ENCODE data around the gene PTPRK. TPM values are rescaled to one million over a fixed set of nuclear protein-coding genes. Genes with fewer than 3 reads are reported as not detected.

Gene PTPRK
- total RNA-seq, 1 experiment from 2014 or later, result 34.2 TPM

DNA sequence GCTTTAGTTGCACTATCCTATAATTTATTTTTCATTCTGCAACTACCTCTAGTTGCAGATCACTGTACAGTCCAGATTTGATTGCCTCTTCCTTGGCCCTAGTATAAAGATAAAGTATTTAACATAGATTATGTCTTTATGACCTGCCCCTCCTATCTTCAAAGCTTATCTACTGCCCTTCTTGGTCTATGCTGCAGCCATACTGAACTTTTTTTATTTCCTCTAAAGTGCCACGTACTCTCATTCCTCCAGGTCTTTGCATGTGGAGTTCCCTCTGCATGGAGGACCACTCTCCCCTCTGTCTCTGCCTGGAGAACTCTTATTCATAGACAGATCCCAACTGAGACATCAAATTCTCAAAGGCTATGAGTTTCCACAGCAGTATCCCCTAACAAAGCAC, 168.0 kb downstream of the PTPRK start:
- H3K79me2 ChIP-seq (ENCODE audit: insufficient read depth, low read length), result no peaks in the 10 kb centered on the region
- no peaks in the 10 kb centered on the region for H3K9me2 ChIP-seq (ENCODE audit: insufficient read depth)
- DNase-seq (ENCODE audit: low read depth, low spot score), result no peak
- H3K9me3 ChIP-seq (ENCODE audit: control insufficient read depth in 1 of 2, insufficient read depth in 1 of 2, low read depth in 1 of 2, low read length in 2 of 2), result no peaks in the 10 kb centered on the region
- no peaks in the 10 kb centered on the region for H4K20me1 ChIP-seq (ENCODE audit: insufficient read depth)
- no peak overlapping the region for H3K9ac ChIP-seq (ENCODE audit: low read length)
- ATAC-seq, result no peak
- RAD21 ChIA-PET (ENCODE audit: low non-redundant PET in 1 of 2, low total read pairs in 2 of 2, uncharacterized antibody in 2 of 2, unreplicated experiment in 2 of 2), result no interaction called here
- CTCF ChIA-PET, result no interaction called here
- intact Hi-C loops (cut with micrococcal nuclease), result no loop called here
- peaks cover 10 to 14% of the 10 kb centered on the region in 2 experiments; a peak in 3 of 4 replicates for H3K4me1 ChIP-seq (ENCODE audit: control insufficient read depth in 1 of 2, insufficient read depth in 2 of 2, low read length in 2 of 2)
- no peaks in the 10 kb centered on the region for H3K36me3 ChIP-seq (ENCODE audit: control insufficient read depth in 1 of 2, insufficient read depth in 2 of 2, low read length in 2 of 2)
- H3K4me3 ChIP-seq (replicated peaks in 1 of 2; ENCODE audit: low read depth in 1 of 2, low read length in 2 of 2), result no peak overlapping the region
- no peak overlapping the region for H2AFZ ChIP-seq (ENCODE audit: low read depth, low read length, poor library complexity, severe bottlenecking)
- H3K27me3 ChIP-seq (ENCODE audit: insufficient read depth, low read length), result no peaks in the 10 kb centered on the region
- H3K4me2 ChIP-seq (ENCODE audit: low read length), result no peak overlapping the region
- POLR2A ChIA-PET, result no interaction called here
- no peak overlapping the region for H3K27ac ChIP-seq (ENCODE audit: low read depth, low read length)
- TF ChIP-seq SRF (IDR thresholded peaks at IDR 0.05; ENCODE audit: low read depth) (no peak), POLR2AphosphoS5 (IDR thresholded peaks at IDR 0.05; ENCODE audit: low read depth, low read length) (no peak), SIN3A (IDR thresholded peaks at IDR 0.05; ENCODE audit: low read depth) (no peak), JUND (IDR thresholded peaks at IDR 0.05) (no peak), EZH2 (IDR thresholded peaks at IDR 0.05) (no peak), ATF3 (IDR thresholded peaks at IDR 0.05) (no peak), YY1 (IDR thresholded peaks at IDR 0.05; ENCODE audit: extremely low read depth, insufficient replicate concordance, low read depth, low read length) (no peak), RAD21 (IDR thresholded peaks at IDR 0.05; ENCODE audit: low read depth) (no peak), CEBPB (IDR thresholded peaks at IDR 0.05; ENCODE audit: low read depth) (no peak), CTCF (IDR thresholded peaks at IDR 0.05 in 2 of 3, conservative IDR thresholded peaks at IDR 0.05 in 1 of 3; ENCODE audit: borderline replicate concordance in 1 of 3, insufficient read depth in 1 of 3, low read depth in 2 of 3, low read length in 2 of 3) (no peak), ZNF274 (IDR thresholded peaks at IDR 0.05; ENCODE audit: low read depth, low read length) (no peak), ELF1 (IDR thresholded peaks at IDR 0.05; ENCODE audit: borderline replicate concordance, low read depth) (no peak), TCF7L2 (IDR thresholded peaks at IDR 0.05; ENCODE audit: borderline replicate concordance, extremely low read depth, insufficient read depth, insufficient read length) (no peak), REST (IDR thresholded peaks at IDR 0.05; ENCODE audit: low read depth) (no peak), ZBTB33 (IDR thresholded peaks at IDR 0.05; ENCODE audit: extremely low read depth, insufficient replicate concordance, low read length) (no peak), EGR1 (IDR thresholded peaks at IDR 0.05; ENCODE audit: low read depth) (no peak), ZFX (IDR thresholded peaks at IDR 0.05) (no peak), EZH2phosphoT487 (IDR thresholded peaks at IDR 0.05; ENCODE audit: borderline replicate concordance) (no peak)
- TF ChIP-seq, protein P1, sequence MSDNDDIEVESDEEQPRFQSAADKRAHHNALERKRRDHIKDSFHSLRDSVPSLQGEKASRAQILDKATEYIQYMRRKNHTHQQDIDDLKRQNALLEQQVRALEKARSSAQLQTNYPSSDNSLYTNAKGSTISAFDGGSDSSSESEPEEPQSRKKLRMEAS (IDR thresholded peaks at IDR 0.05), result no peak
- no TSS peak for BruUV-seq (replicated peaks)
